PC-9 (cell line): Measurements from ENCODE around the gene ERC2. TPM values are rescaled to one million over a fixed set of nuclear protein-coding genes. Genes with fewer than 3 reads are reported as not detected.

Experiments
- BruUV-seq: library from RNA; stranded (reverse); fragments of 400-500 nt; replicated peaks from 2 replicates; lab custom pipeline; 2021; lab: Mats Ljungman, UMichigan
- CTCF ChIA-PET: fragments of 300-600 bp; sonication (Branson Sonifier 250); formaldehyde crosslinking; loops from one replicate; lab custom pipeline; 2022; ENCODE audit warnings: antibody characterized with exemption; lab: Charles Lee
- POLR2A ChIA-PET: fragments of 300-600 bp; sonication (Branson Sonifier 250); formaldehyde crosslinking; loops from one replicate; lab custom pipeline; 2022; ENCODE audit warnings: antibody characterized with exemption; ENCODE audit not compliant: unreplicated experiment; lab: Charles Lee
- DNase-seq, 2 experiments: peaks; one replicate each; pipeline versions ENCODE4 v3.0.0 to v3.0.0-alpha.2; 2015 to 2022; ENCODE audit warnings: mixed read lengths in 1 of 2
- H2AFZ ChIP-seq: fragments of 200-600 bp; sonication (generic); 2 replicates; pipeline ENCODE4 v1.8.1; 2017; ENCODE audit warnings: antibody characterized with exemption
- H3F3A ChIP-seq: fragments of 200-600 bp; sonication (generic); 2 replicates; pipeline ENCODE4 v1.8.1; 2017; ENCODE audit warnings: antibody characterized with exemption, mild to moderate bottlenecking, low read depth; ENCODE audit not compliant: insufficient read depth
- H3K27ac ChIP-seq: fragments of 200-600 bp; sonication (generic); 2 replicates; pipeline ENCODE4 v1.6.1; 2016; ENCODE audit warnings: mixed run types
- H3K27me3 ChIP-seq: fragments of 200-600 bp; sonication (generic); 2 replicates; pipeline ENCODE4 v1.6.1; 2016; ENCODE audit warnings: low read depth, mixed run types; ENCODE audit not compliant: insufficient read depth
- H3K36me3 ChIP-seq: fragments of 200-600 bp; sonication (generic); 2 replicates; pipeline ENCODE4 v1.6.1; 2016; ENCODE audit warnings: low read depth, mixed run types
- H3K4me1 ChIP-seq: fragments of 200-600 bp; sonication (generic); replicated peaks from 2 replicates; pipeline ENCODE4 v1.6.1; 2016; ENCODE audit warnings: mixed run types; ENCODE audit not compliant: insufficient read depth
- H3K4me2 ChIP-seq: fragments of 200-600 bp; sonication (generic); 2 replicates; pipeline ENCODE4 v1.6.1; 2017; ENCODE audit warnings: mixed run types
- H3K4me3 ChIP-seq: fragments of 200-600 bp; sonication (generic); 2 replicates; pipeline ENCODE4 v1.6.1; 2016; ENCODE audit warnings: mixed run types
- H3K79me2 ChIP-seq: fragments of 200-600 bp; sonication (generic); 2 replicates; pipeline ENCODE4 v1.6.1; 2017; ENCODE audit warnings: low read depth, mixed run types
- H3K9me2 ChIP-seq: fragments of 200-600 bp; sonication (generic); 2 replicates; pipeline ENCODE4 v1.8.1; 2017; ENCODE audit warnings: mild to moderate bottlenecking; ENCODE audit not compliant: insufficient read depth
- H3K9me3 ChIP-seq: fragments of 200-600 bp; sonication (generic); 2 replicates; pipeline ENCODE4 v1.8.1; 2016; ENCODE audit warnings: low read depth; ENCODE audit not compliant: insufficient read depth
- H4K20me1 ChIP-seq: fragments of 200-600 bp; sonication (generic); 2 replicates; pipeline ENCODE4 v1.8.1; 2017; ENCODE audit not compliant: insufficient read depth
- EZH2 ChIP-seq: fragments of 200-600 bp; sonication (generic); IDR thresholded peaks from 2 replicates; pipeline ENCODE4 v1.8.0; 2017; ENCODE audit warnings: antibody characterized with exemption, low read depth
- intact Hi-C: fragments of 100-400 bp; cut with micrococcal nuclease; formaldehyde crosslinking; loops from one replicate; pipeline ENCODE4 v1.10.0; 2022; ENCODE audit not compliant: unreplicated experiment
- total RNA-seq: library from RNA; stranded (reverse); gene quantifications from 2 replicates; pipeline ENCODE4 v1.2.3, GENCODE V29; 2021
- TF ChIP-seq, protein P1 (sequence below): fragments of 200-600 bp; sonication (generic); conservative IDR thresholded peaks from 2 replicates; pipeline ENCODE4 v1.6.1; 2017; ENCODE audit warnings: mixed run types, antibody characterized with exemption, mild to moderate bottlenecking, moderate library complexity

ERC2 gene
- total RNA-seq, 1 experiment from 2014 or later, result 1.4 TPM

DNA sequence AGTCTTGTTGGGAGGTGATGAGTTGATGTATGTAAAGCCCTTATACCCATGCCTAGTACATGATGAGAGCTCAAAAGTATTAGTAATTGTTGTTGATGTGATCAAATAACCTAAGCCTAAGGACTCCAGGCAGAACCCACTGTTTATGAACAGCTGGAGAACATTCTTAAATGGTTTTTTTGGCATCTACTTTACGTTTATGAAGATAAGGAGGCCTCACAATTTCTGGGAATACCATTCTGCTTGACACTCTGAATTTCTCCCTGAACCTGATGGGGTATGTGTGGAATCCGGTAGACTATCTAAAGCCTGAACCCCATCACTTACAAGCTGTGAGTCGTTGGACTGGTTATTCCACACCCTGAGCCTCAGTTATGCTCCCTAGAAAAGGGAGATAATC lies 736.5 kb downstream of the ERC2 start:
- Histone ChIP-seq H3K79me2 (no peaks in the 10 kb centered on the region), H3K36me3 (no peaks in the 10 kb centered on the region), H2AFZ (no peak overlapping the region), H3K9me2 (no peaks in the 10 kb centered on the region), H3K4me3 (no peak overlapping the region), H3F3A (no peaks in the 10 kb centered on the region), H4K20me1 (no peaks in the 10 kb centered on the region), H3K27me3 (no peaks in the 10 kb centered on the region), H3K27ac (no peak overlapping the region), H3K4me2 (no peak overlapping the region), H3K4me1 (no peaks in the 10 kb centered on the region), H3K9me3 (no peaks in the 10 kb centered on the region)
- POLR2A ChIA-PET, result no interaction called here
- DNase-seq, result no peak
- TF ChIP-seq EZH2, result no peak
- TF ChIP-seq, protein P1, sequence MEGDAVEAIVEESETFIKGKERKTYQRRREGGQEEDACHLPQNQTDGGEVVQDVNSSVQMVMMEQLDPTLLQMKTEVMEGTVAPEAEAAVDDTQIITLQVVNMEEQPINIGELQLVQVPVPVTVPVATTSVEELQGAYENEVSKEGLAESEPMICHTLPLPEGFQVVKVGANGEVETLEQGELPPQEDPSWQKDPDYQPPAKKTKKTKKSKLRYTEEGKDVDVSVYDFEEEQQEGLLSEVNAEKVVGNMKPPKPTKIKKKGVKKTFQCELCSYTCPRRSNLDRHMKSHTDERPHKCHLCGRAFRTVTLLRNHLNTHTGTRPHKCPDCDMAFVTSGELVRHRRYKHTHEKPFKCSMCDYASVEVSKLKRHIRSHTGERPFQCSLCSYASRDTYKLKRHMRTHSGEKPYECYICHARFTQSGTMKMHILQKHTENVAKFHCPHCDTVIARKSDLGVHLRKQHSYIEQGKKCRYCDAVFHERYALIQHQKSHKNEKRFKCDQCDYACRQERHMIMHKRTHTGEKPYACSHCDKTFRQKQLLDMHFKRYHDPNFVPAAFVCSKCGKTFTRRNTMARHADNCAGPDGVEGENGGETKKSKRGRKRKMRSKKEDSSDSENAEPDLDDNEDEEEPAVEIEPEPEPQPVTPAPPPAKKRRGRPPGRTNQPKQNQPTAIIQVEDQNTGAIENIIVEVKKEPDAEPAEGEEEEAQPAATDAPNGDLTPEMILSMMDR, result no peak
- no TSS peak for BruUV-seq
- CTCF ChIA-PET, result no interaction called here
- intact Hi-C loops, result no loop called here

DNA sequence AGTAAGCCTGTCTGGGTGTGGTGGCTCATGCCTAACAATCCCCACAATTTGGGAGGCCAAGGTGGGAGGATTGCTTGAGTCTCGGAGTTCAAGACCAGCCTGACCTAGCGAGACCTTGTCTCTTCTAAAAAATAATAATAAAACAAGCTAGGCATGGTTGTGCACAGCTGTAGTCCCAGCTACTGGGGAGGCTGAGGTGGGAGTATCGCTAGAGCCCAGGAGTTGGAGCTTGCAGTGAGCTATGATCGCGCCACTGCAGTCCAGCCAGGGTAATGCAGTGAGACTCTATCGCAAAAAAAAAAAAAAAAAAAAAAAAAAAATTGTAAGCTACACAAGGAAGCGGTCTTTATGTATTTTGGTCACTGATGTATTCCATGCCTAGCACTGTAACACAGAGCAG lies 738.7 kb downstream of the ERC2 start:
- CTCF ChIA-PET, result interaction anchor here (0.6 kb wide), 1 partner anchor 878 kb away, joined by 4 read pairs; no protein-coding TSS in a partner anchor

DNA sequence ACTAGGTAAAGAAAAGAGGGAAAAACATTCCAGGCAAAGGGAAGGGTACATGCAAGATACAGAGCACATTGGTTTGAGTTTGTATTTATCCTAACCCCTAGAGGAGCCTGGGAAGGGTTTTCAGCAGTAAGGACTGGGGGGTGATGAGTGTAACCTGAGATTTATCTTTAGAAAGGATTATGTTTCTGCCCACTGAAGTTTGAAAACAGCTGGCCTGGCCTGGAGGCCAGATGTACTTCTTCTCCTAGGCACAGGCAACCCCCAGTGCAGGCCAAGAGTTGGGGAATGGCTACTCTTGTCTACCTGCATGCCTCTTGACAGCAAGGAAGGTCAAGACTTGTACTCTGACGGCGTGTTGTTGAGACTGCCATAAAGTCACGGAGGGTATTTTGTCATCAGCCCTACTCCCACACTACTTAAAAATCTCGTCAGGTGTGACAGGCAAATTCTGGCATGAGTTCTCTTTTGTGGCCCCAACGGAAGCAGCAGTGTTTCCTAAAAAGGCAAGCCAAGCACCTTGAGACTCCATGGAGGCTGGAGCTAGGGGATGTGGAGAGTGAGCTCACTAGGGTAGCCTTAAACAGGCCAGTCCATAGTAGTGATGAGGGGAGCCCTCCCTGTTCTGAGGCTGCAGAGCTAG lies 739.7 kb downstream of the ERC2 start:
- H3K4me2 ChIP-seq, result no peak overlapping the region
- intact Hi-C loops, result loop anchor here (10.0 kb wide), 1 partner anchor 1304 kb away; no protein-coding TSS in a partner anchor
- H3K36me3 ChIP-seq, result no peaks in the 10 kb centered on the region
- H3K27ac ChIP-seq, result no peak overlapping the region
- H3K9me3 ChIP-seq, result no peaks in the 10 kb centered on the region
- no TSS peak for BruUV-seq
- H3F3A ChIP-seq, result no peaks in the 10 kb centered on the region
- CTCF ChIA-PET, result no interaction called here
- H3K4me1 ChIP-seq, result no peaks in the 10 kb centered on the region
- H3K9me2 ChIP-seq, result no peaks in the 10 kb centered on the region
- TF ChIP-seq, protein P1, result no peak
- no peak for TF ChIP-seq EZH2
- H3K79me2 ChIP-seq, result no peaks in the 10 kb centered on the region
- no peak for DNase-seq
- H3K4me3 ChIP-seq, result no peak overlapping the region
- H4K20me1 ChIP-seq, result no peaks in the 10 kb centered on the region
- no peaks in the 10 kb centered on the region for H3K27me3 ChIP-seq
- no peak overlapping the region for H2AFZ ChIP-seq
- POLR2A ChIA-PET, result no interaction called here

More for the DNA sequence above, 738.7 kb downstream of the ERC2 start:
- intact Hi-C loops, result loop anchor here (10.0 kb wide), 1 partner anchor 1305 kb away; no protein-coding TSS in a partner anchor
- H3K9me3 ChIP-seq, result no peaks in the 10 kb centered on the region
- no peak overlapping the region for H3K4me2 ChIP-seq
- no peak overlapping the region for H3K4me3 ChIP-seq
- POLR2A ChIA-PET, result interaction anchor here (0.5 kb wide), 1 partner anchor 881 kb away, joined by 3 read pairs; no protein-coding TSS in a partner anchor
- no peaks in the 10 kb centered on the region for H3F3A ChIP-seq
- no peaks in the 10 kb centered on the region for H3K79me2 ChIP-seq
- H2AFZ ChIP-seq, result no peak overlapping the region
- no peak for DNase-seq
- H3K4me1 ChIP-seq, result no peaks in the 10 kb centered on the region
- no peak for TF ChIP-seq EZH2
- TF ChIP-seq, protein P1, result no peak
- no TSS peak for BruUV-seq
- H3K27me3 ChIP-seq, result no peaks in the 10 kb centered on the region
- H3K27ac ChIP-seq, result no peak overlapping the region
- no peaks in the 10 kb centered on the region for H3K9me2 ChIP-seq
- no peaks in the 10 kb centered on the region for H4K20me1 ChIP-seq
- no peaks in the 10 kb centered on the region for H3K36me3 ChIP-seq
